K562 (cell line): ENCODE measurements around the gene POLD1. TPM values are rescaled to one million over a fixed set of nuclear protein-coding genes. Genes with fewer than 3 reads are reported as not detected.

ENCODE experiments used
- CBX1 ChIP-seq: sonication (generic); IDR thresholded peaks from 2 replicates; pipeline ENCODE4 v1.6.1; 2016; ENCODE audit warnings: antibody characterized with exemption, low read depth, mild to moderate bottlenecking
- CC2D1A ChIP-seq: fragments of 450-650 bp; IDR thresholded peaks from 2 replicates; pipeline ENCODE4 v1.6.1; 2017; ENCODE audit warnings: mild to moderate bottlenecking
- DNMT1 ChIP-seq: fragments of 450-650 bp; IDR thresholded peaks from 2 replicates; pipeline ENCODE4 v1.6.1; 2016; ENCODE audit warnings: antibody characterized with exemption, mild to moderate bottlenecking
- JUND ChIP-seq, 2 experiments: IDR thresholded peaks; 2 replicates in 1 of 2; 3 replicates in 1 of 2; pipeline ENCODE4 v1.6.1; 2011; ENCODE audit warnings: borderline replicate concordance in 2 of 2, low read depth in 2 of 2, low read length in 2 of 2, improper control_type of control experiment in 1 of 2, missing biosample characterization in 1 of 2, missing genetic modification characterization in 1 of 2, missing genetic modification reagents in 1 of 2
- KDM4B ChIP-seq, 2 experiments: fragments of 450-650 bp in 1 of 2; sonication (generic) in 1 of 2; IDR thresholded peaks; 2 replicates each; pipeline ENCODE4 v1.6.1; 2016 to 2017; ENCODE audit warnings: borderline replicate concordance in 2 of 2, antibody characterized with exemption in 1 of 2, low read depth in 1 of 2, mild to moderate bottlenecking in 1 of 2
- MBD2 ChIP-seq: sonication (generic); IDR thresholded peaks from 2 replicates; pipeline ENCODE4 v1.6.1; 2016; ENCODE audit warnings: low read depth, borderline replicate concordance
- MED1 ChIP-seq: sonication (generic); formaldehyde crosslinking; IDR thresholded peaks from 2 replicates; pipeline ENCODE4 v1.8.1; 2023; ENCODE audit warnings: missing genetic modification reagents, borderline replicate concordance
- NR2C1 ChIP-seq, 2 experiments: fragments of 450-650 bp; IDR thresholded peaks; 2 replicates each; pipeline ENCODE4 v1.6.1; 2017; ENCODE audit warnings: mild to moderate bottlenecking in 2 of 2, antibody characterized with exemption in 1 of 2, inconsistent platforms in 1 of 2, missing compliant biosample characterization in 1 of 2, missing genetic modification characterization in 1 of 2
- RB1 ChIP-seq: fragments of 450-650 bp; IDR thresholded peaks from 2 replicates; pipeline ENCODE4 v1.6.1; 2017; ENCODE audit warnings: low read depth, mild to moderate bottlenecking
- RBM22 ChIP-seq: fragments of 200-400 bp; formaldehyde crosslinking; IDR thresholded peaks from 2 replicates; pipeline ENCODE4 v1.6.1; 2018; ENCODE audit warnings: low read length, low read depth; ENCODE audit not compliant: poor library complexity, severe bottlenecking
- XRCC4 ChIP-seq: IDR thresholded peaks from one replicate; pipeline ENCODE4 v1.6.1; 2011; ENCODE audit not compliant: insufficient read depth, insufficient read length; ENCODE audit errors: extremely low read depth
- ZFPM2 ChIP-seq: fragments of 250-450 bp; sonication (Bioruptor Pico); IDR thresholded peaks from 2 replicates; pipeline ENCODE4 v1.5.1; 2022; ENCODE audit warnings: mild to moderate bottlenecking
- ZNF124 ChIP-seq: sonication (generic); formaldehyde crosslinking; IDR thresholded peaks from 2 replicates; pipeline ENCODE4 v1.8.1; 2022; ENCODE audit warnings: missing genetic modification reagents
- ZNF57 ChIP-seq: fragments of 450-650 bp; formaldehyde crosslinking; IDR thresholded peaks from 2 replicates; pipeline ENCODE4 v1.4.0; 2020; ENCODE audit warnings: mild to moderate bottlenecking, moderate library complexity
- polyA plus RNA-seq, 8 experiments: library from polyadenylated mRNA; depleted of rRNA in 4 of 8; stranded (reverse) in 5 of 8; unstranded in 3 of 8; fragments of >200 nt; fragmentation: Nextera tagmentation in 2 of 8; fragmentation: Illumina TruSeq in 1 of 8; extraction: Ambion mirVana in 2 of 8; extraction: Trizol in 1 of 8; gene quantifications; 2 replicates each; pipeline versions ENCODE4 v1.2.1 to v1.2.3, GENCODE V29; 2011 to 2014; ENCODE audit warnings: inconsistent platforms in 1 of 8, missing spikeins in 1 of 8
- total RNA-seq, 7 experiments: library from RNA; depleted of rRNA in 6 of 7; stranded (reverse); fragments of >200 nt in 6 of 7; fragmentation: Illumina TruSeq in 2 of 7; extraction: Trizol in 2 of 7; gene quantifications; 2 replicates each; pipeline versions ENCODE4 v1.2.1 to v1.2.3, GENCODE V29; 2011 to 2021; ENCODE audit warnings: low replicate concordance in 1 of 7
- TF ChIP-seq, protein P1 (sequence below): fragments of 450-650 bp; IDR thresholded peaks from 2 replicates; pipeline ENCODE4 v1.6.1; 2017; ENCODE audit warnings: antibody characterized with exemption, mild to moderate bottlenecking
- TF ChIP-seq, protein P2 (sequence below): sonication (generic); formaldehyde crosslinking; IDR thresholded peaks from 2 replicates; pipeline ENCODE4 v1.8.0; 2023; ENCODE audit warnings: mild to moderate bottlenecking, missing genetic modification reagents
- TF ChIP-seq, protein P3 (sequence below): fragments of 450-650 bp; formaldehyde crosslinking; conservative IDR thresholded peaks from 2 replicates; pipeline ENCODE4 v1.4.0; 2022; ENCODE audit warnings: mild to moderate bottlenecking, missing genetic modification characterization

Gene POLD1
- total and polyA plus RNA-seq, 9 of the 15 experiments (the other 6 are each of a cell fraction or from before 2014, with no cell fraction given), result 1.3 to 312 (median 47.8) TPM

DNA sequence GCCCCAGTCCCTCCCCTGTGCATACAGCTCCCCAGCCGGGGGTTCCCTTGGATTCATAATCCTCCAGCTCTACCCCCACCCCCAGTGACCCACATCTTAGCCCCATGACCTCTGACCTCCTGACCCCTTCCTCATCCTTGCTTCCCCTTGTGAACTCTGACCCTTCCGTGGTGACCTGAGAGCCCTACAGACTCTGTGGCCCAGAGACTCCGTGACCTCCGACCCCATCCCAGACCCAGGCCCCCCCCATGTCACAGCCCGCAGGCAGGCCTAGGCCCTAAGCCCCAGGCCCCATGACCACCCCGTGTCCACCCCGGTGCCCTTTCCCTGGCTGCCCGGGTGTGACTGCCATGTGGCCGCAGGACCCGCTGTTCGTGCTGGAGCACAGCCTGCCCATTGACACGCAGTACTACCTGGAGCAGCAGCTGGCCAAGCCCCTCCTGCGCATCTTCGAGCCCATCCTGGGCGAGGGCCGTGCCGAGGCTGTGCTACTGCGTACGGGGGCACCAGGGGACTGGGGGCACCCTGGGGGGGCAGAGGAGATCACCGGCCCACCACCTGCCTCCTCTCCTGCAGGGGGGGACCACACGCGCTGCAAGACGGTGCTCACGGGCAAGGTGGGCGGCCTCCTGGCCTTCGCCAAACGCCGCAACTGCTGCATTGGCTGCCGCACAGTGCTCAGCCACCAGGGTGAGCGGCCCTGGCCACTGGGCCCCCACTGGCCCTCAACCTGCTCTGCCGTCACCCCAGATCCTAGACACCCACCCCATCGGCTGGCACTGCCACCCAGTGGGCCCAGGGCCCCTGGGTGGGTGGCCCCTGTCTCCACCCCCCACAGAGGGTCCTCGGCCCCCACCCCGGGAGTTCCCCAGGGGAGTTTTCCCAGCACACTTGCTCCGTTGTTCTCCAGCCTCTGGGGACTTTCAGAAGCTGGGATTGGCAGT is 32.2 kb downstream of the POLD1 start (continued):
- TF ChIP-seq ZFPM2 (CRISPR knock-in tag), result no peak
- no peak for TF ChIP-seq ZNF57
- TF ChIP-seq, protein P1, sequence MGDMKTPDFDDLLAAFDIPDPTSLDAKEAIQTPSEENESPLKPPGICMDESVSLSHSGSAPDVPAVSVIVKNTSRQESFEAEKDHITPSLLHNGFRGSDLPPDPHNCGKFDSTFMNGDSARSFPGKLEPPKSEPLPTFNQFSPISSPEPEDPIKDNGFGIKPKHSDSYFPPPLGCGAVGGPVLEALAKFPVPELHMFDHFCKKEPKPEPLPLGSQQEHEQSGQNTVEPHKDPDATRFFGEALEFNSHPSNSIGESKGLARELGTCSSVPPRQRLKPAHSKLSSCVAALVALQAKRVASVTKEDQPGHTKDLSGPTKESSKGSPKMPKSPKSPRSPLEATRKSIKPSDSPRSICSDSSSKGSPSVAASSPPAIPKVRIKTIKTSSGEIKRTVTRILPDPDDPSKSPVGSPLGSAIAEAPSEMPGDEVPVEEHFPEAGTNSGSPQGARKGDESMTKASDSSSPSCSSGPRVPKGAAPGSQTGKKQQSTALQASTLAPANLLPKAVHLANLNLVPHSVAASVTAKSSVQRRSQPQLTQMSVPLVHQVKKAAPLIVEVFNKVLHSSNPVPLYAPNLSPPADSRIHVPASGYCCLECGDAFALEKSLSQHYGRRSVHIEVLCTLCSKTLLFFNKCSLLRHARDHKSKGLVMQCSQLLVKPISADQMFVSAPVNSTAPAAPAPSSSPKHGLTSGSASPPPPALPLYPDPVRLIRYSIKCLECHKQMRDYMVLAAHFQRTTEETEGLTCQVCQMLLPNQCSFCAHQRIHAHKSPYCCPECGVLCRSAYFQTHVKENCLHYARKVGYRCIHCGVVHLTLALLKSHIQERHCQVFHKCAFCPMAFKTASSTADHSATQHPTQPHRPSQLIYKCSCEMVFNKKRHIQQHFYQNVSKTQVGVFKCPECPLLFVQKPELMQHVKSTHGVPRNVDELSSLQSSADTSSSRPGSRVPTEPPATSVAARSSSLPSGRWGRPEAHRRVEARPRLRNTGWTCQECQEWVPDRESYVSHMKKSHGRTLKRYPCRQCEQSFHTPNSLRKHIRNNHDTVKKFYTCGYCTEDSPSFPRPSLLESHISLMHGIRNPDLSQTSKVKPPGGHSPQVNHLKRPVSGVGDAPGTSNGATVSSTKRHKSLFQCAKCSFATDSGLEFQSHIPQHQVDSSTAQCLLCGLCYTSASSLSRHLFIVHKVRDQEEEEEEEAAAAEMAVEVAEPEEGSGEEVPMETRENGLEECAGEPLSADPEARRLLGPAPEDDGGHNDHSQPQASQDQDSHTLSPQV, result no peak
- no peak for TF ChIP-seq CC2D1A
- no peak for TF ChIP-seq JUND (IDR thresholded peaks at IDR 0.05; ENCODE audit: borderline replicate concordance, low read depth, low read length)
- no peak for TF ChIP-seq JUND (tag; IDR thresholded peaks at IDR 0.05; ENCODE audit: borderline replicate concordance, low read depth, low read length)
- TF ChIP-seq KDM4B (IDR thresholded peaks at IDR 0.05; ENCODE audit: borderline replicate concordance in 2 of 2, low read depth in 1 of 2), result 0 out of 4 replicates have a peak, but pooled peaks of 1 of the 2 experiments have one; percentile 21
- TF ChIP-seq XRCC4, result no peak
- TF ChIP-seq RB1, result no peak
- peak; percentile 12 for TF ChIP-seq RBM22
- TF ChIP-seq MBD2, result 0 out of 2 replicates have a peak, but pooled peaks have one; percentile 8
- TF ChIP-seq MED1 (CRISPR knock-in tag), result no peak
- TF ChIP-seq CBX1, result no peak
- peak; percentile 97 for TF ChIP-seq NR2C1 (IDR thresholded peaks at IDR 0.05)
- peak; percentile 96 for TF ChIP-seq NR2C1 (tag; IDR thresholded peaks at IDR 0.05)
- no peak for TF ChIP-seq DNMT1
- TF ChIP-seq, protein P2, sequence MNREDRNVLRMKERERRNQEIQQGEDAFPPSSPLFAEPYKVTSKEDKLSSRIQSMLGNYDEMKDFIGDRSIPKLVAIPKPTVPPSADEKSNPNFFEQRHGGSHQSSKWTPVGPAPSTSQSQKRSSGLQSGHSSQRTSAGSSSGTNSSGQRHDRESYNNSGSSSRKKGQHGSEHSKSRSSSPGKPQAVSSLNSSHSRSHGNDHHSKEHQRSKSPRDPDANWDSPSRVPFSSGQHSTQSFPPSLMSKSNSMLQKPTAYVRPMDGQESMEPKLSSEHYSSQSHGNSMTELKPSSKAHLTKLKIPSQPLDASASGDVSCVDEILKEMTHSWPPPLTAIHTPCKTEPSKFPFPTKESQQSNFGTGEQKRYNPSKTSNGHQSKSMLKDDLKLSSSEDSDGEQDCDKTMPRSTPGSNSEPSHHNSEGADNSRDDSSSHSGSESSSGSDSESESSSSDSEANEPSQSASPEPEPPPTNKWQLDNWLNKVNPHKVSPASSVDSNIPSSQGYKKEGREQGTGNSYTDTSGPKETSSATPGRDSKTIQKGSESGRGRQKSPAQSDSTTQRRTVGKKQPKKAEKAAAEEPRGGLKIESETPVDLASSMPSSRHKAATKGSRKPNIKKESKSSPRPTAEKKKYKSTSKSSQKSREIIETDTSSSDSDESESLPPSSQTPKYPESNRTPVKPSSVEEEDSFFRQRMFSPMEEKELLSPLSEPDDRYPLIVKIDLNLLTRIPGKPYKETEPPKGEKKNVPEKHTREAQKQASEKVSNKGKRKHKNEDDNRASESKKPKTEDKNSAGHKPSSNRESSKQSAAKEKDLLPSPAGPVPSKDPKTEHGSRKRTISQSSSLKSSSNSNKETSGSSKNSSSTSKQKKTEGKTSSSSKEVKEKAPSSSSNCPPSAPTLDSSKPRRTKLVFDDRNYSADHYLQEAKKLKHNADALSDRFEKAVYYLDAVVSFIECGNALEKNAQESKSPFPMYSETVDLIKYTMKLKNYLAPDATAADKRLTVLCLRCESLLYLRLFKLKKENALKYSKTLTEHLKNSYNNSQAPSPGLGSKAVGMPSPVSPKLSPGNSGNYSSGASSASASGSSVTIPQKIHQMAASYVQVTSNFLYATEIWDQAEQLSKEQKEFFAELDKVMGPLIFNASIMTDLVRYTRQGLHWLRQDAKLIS (CRISPR knock-in tag), result no peak
- TF ChIP-seq, protein P3, sequence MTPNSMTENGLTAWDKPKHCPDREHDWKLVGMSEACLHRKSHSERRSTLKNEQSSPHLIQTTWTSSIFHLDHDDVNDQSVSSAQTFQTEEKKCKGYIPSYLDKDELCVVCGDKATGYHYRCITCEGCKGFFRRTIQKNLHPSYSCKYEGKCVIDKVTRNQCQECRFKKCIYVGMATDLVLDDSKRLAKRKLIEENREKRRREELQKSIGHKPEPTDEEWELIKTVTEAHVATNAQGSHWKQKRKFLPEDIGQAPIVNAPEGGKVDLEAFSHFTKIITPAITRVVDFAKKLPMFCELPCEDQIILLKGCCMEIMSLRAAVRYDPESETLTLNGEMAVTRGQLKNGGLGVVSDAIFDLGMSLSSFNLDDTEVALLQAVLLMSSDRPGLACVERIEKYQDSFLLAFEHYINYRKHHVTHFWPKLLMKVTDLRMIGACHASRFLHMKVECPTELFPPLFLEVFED, result no peak
- TF ChIP-seq ZNF124 (CRISPR knock-in tag), result no peak
